Bone marrow (tissue), 2 donors: ENCODE measurements around the gene BRD4.

ENCODE experiments used
- DNase-seq, 2 donors: peaks; one replicate each; lab custom pipeline; 2025; lab: John Stamatoyannopoulos, UW

Gene BRD4

DNA sequence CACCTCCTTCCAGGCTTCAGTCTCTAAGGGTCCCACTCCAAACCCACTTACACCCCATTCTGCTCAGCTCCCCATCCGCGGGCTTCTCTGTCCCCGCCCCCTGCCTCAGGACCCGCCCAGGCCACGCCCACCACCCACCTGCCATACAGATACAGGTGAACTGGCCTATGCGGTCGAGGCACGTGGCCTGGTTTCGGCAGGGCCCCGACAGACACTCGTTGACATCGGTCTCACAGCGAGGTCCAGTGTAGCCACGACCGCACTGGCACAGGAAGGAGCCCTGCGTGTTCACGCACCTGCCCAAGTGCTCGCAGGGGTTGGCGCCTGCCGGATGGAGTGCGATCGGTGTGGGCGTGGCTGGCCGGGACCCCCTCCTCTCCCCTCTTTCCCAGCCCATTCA, 143.5 kb downstream of the BRD4 start:
- no peak for DNase-seq

DNA sequence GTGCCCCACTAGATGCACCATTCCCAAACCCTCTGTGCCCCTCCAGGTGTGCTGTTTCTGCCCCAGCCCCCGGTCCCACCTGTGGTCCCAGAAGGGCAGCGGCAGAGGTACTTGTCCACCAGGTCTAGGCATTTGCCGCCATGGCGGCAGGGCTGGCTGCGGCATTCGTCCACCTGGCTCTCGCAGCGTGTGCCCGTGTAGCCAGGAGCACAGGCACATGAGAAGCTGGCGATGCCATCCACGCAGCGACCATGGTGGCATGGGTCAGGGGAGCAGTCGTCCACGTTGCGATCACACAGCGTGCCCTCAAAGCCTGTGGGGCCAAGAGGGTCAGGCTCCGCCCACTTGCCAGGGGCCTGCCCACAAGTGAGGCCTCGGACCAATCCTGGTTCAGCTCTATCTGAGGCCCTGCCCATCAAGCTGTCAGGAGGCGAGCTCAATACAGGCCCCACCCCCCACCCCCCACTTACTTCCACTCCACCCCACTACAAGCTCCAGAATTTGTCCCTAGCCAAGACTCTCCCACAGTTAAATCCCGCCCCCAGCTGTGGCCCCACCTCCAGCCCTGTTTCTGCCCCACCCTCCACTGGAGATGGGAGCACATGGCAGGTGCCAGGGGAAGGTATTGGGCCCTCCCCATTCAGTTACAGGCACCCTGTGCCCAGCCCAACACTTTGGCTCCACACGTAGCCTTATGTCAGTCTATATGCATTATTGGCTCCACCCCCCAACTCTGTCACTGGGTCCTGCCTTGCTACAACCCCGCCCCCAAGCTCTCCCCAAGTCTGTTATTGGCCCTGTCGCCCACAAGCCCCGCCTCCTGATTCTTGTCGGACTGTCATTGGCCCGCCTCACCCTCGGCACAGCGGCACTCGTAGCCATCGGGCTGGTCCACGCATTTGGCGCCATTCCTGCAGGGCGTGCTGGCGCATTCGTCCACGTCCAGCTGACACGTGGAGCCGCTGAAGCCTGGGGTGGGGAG, 145.0 kb downstream of the BRD4 start:
- DNase-seq: no peak
